Measurements from ENCODE around the gene EPHA6.

EPHA6 gene

GRCh38 chr3:97721446-97721845, 907.1 kb downstream of the EPHA6 start:
- no peak for DNase-seq

GRCh38 chr3:97736928-97737327, 922.5 kb downstream of the EPHA6 start:
- DNase-seq, result no peak

- no peak for DNase-seq
These were observed 924.4 kb downstream of the EPHA6 start for GRCh38 chr3:97738761-97739160.

- DNase-seq, result no peak
These were observed 927.6 kb downstream of the EPHA6 start for GRCh38 chr3:97742036-97742435.

- DNase-seq, result no peak
These were observed 929.9 kb downstream of the EPHA6 start for GRCh38 chr3:97744289-97744688.

- no peak for DNase-seq
These were observed 949.4 kb downstream of the EPHA6 start for GRCh38 chr3:97763586-97764406.

- peak; percentile 97 for DNase-seq
These were observed 950.2 kb downstream of the EPHA6 start, which contains the start of gene ARL6 for GRCh38 chr3:97764407-97765238. ARL6 (plus strand) TSS chr3:97764758; CDS start chr3:97768108, 3,350 bp downstream.

GRCh38 chr3:97765336-97765735, 950.9 kb downstream of the EPHA6 start:
- DNase-seq, result no peak

GRCh38 chr3:97772926-97773325, 958.5 kb downstream of the EPHA6 start:
- no peak for DNase-seq

- DNase-seq, result no peak
These were observed 963.8 kb downstream of the EPHA6 start for GRCh38 chr3:97778152-97778551.

GRCh38 chr3:97793420-97794019, 979.1 kb downstream of the EPHA6 start:
- peak; percentile 81 for DNase-seq

GRCh38 chr3:97795951-97796350, 981.6 kb downstream of the EPHA6 start:
- no peak for DNase-seq
